CD4-positive, alpha-beta T cell treated with Interleukin-6 at 100 ng/mL for 8 hours (primary cell): ENCODE measurements around the gene CHAT.
"Not testable (repeated sequence)": the region's sequence is repeated elsewhere in the genome, so short reads cannot be mapped to it uniquely, and the experiment has no call there.

ENCODE experiments used
- DNase-seq: peaks from one replicate; pipeline ENCODE4 v3.0.0-alpha.2; 2020; ENCODE audit warnings: mixed read lengths, low spot score

Gene CHAT

DNA sequence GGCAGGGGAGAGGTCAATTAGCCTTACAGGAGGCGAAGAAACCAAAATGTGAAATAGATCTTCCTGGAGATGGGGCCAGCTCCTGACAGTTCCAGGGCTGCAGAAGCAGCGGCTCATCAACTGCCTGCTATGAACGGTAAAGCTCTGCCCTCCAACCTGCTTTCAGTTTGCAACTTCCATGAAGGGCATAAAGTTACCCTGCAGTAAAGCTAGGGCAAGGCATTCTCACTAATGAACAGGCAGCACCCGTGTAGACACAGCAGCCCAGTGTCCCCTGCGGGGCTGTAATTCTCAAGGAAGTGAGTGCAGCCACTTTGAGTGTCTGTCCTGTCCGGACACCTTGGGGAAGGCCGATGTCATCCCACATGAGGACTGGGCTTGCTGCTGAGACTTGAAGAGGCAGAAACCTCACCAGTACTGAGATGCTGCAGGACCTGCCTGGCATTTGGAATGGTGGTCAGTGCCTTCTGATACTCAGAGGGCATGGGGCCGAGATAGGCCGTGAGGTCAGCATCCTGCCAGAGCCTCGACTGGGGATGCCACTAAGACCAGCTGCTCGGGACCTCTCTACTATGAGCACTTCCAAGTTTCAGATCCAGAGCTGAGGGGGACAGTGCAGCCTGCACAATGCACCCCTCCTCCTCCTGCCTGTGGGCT, 39.6 kb downstream of the CHAT start:
- DNase-seq, result no peak

DNA sequence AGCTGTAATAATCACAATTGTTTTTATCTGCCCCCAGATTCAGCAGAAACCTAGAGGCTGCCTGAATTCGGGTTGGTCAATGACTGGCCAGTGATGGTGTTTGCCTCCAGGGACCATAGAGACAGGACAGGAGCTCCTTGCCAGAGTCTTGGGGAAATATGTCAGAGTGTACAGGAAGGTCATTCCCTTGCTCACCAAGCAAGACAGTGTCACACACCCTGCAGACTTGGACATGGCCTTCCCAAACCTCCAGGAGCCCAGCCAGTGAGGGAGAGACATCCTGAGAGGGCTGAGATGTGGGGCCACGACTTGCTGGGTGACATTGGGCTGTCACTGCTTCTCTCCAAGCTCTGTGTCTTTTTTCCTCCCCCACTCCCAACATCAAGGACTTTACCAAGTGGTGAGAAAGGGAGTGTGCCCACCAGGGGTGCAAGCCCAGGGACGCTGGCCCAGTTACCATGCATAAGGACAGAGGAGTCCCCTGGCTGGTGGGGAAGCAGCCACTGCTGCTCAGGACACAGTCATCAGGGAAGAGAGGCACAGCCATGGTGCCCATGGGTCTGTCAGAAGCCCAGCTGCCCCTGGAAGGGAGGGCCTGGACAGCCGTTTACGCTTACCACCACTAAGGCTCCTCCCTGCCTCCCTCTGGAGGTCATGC, 40.3 kb downstream of the CHAT start:
- no peak for DNase-seq

DNA sequence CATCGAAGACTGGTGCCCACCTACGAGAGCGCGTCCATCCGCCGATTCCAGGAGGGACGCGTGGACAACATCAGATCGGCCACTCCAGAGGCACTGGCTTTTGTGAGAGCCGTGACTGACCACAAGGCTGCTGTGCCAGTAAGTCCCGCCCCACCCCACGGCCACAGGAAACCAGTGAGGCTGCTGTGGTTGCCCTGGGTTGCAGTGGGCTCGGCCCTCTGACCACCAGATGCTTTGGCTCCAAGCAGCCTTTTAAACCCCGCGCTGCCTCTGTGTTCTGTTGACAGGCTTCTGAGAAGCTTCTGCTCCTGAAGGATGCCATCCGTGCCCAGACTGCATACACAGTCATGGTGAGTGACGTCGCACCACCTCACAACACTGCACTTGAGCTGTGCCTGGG, 41.3 kb downstream of the CHAT start:
- DNase-seq, result no peak

DNA sequence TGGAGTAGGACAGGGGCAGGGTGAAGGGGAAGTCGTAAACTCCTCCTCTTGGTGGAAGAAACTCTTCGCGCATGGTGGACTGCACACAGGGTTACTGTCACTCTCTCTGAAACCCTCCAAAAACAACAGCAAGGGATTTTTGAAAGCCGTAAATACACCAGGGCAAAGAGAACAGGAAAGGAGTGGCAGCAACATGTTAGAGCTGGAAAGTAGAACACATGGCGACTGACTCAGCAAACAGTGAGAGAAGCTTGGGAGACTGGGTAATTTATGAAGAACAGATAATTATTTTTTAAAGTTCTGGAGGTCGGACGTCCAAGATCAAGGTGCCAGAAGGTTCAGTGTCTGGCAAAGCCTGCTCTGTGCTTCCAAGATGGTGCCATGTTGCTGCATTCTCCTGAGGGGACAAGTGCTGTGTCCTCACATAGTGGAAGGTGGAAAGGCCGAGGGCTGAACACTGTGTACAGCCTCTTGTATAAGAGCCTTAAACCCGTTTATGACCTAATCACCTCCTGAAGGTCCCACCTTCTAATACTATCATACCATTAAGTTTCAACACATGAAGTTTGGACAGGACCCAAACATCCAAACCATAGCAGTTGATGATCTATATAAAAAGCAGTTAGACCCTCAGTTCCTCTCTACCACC, 43.1 kb downstream of the CHAT start:
- no peak for DNase-seq

DNA sequence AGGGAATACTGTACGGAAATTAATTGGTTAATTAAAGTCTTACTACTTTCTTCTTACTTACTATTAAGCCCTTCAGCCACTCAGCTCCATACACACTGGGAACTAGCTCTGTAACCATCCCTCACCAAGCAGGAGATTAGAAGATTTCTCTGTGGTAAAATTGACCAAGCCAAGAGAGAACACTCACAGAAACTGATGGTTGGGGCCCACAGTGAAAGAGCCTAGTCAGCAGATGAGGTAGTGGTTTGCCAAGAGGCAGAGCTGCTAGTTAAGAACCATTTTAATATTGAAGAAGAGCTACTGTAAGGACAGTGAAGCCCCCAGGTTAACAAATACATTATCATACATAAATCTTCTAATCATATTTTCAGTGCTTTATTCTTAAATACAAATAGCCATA, 43.8 kb downstream of the CHAT start:
- no peak for DNase-seq

DNA sequence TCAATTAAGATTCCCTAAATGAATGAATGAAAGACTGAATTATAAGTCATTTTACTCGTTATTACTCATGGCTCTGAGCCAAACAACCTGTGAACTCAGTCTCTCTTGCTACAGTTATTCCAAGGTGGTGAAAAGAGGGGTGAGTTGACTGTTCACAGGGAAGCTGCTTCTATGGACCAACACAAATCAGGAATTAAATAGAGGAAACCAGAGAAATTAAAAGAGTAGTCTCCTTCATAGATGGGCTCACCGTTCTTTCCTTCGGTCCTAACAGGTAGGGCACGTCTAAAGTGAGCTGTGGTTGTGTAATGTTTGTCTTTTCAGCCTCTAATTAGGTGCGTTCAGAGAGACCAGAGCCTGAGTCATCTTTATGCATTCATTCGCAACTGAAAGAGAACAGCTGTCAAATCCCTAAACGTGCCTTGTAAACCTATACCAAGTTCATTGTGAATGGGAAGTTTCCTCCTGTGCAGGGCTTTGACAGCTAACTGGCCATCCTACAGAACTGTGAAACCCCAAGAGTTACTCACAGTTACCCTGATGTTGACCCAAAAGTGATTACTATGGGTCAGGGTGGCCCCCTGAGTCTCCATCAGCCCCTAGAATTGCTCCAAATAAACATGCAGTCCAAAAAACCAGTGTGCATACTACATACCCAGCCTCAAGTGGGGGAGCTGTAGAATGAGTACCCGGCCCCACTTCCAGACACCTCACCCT, 47.5 kb downstream of the CHAT start:
- DNase-seq, result no peak

DNA sequence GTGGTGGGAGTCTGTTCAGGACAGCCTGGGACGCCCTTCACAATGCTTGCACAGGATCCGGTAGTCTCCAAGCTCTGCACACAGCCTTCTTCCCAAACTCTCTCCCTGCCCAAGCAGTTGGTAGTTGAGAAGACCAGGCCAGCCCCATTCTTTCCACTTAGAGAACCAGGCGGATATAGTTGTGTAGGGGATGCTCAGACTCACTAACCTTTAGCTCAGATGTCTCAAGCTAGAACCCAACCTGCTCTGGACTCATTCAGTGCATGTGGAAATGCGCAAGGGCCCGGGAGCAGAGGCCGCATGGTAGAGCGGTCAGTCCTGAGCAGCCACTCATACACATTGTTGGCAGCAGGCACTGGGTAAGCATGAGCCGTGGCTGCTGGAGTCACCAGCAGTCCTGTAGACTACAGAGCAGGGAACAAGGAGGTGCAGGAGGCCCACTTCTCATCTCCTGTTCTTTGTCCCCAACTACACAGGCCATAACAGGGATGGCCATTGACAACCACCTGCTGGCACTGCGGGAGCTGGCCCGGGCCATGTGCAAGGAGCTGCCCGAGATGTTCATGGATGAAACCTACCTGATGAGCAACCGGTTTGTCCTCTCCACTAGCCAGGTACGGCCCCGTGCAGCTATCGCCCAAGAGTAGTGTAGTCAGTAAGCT, 48.5 kb downstream of the CHAT start:
- DNase-seq, result no peak

DNA sequence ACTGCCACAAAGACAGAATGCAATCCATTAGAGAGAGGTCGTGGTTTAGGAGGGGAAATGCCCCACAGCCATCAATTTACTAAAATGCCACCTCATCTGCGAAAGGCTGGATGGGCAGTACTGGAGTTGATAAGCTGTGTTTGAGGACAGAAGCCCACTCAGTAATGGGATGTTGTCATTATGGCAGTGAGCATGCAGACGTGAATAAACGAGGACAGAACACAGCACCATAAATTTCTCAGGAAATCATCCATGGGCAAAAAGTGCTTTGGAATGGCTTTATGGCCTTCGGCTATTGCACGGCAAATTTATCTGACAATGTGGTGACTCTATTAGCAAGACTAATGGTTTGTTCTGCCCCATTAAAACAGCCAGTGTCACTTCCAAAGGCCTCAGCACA, 49.8 kb downstream of the CHAT start:
- no peak for DNase-seq

DNA sequence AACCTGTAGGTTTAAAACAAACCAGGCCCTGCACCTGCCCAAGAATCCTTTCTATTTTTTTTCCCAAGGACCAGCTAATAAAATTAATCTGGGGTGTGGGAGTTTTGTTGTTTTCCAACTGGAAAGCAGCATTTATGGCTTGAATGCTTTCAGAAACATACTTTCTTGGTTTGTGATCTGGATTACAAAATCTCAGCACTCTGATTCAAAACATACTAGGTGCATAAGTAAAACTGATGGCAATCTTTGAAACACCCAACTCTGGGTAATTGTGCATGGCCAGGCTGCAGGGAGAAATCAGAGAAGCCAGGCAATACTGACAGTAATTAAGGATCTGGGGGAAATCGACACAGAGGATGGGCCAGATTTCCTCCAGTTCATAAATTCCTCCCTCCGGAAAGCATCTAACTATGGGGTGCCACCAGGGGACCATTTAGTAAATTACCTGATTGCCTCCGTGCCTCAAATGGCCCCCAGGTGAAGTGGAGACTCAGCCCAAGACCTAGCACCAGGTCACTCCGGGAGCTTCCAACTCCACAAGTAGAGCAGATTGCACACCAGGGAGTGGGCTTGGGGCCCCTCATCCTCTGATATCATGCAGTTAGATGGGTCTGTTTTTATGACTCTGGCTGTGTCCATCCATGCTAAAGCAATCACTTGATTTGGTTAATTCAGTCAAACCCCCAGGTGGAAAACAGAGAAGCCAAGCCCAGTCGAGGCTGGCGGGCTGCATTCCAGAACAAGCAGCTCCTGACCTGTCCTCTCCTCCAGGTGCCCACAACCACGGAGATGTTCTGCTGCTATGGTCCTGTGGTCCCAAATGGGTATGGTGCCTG, 50.4 kb downstream of the CHAT start:
- no peak for DNase-seq

DNA sequence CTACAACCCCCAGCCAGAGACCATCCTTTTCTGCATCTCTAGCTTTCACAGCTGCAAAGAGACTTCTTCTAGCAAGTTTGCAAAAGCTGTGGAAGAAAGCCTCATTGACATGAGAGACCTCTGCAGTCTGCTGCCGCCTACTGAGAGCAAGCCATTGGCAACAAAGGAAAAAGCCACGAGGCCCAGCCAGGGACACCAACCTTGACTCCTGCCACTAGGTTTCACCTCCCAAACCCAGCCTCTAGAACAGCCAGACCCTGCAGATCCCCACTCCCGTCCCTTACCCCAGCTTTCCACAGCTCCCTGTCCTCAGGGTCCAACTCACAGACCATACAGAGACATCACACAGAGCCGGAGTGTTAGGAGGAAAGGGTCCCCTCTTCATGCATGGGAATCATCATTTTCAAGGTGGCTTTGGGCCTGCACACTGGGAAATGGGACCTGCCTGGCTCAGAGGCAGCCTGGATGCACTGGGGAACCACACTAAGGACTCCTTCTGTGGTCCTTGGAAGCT, 51.1 kb downstream of the CHAT start:
- no peak for DNase-seq

DNA sequence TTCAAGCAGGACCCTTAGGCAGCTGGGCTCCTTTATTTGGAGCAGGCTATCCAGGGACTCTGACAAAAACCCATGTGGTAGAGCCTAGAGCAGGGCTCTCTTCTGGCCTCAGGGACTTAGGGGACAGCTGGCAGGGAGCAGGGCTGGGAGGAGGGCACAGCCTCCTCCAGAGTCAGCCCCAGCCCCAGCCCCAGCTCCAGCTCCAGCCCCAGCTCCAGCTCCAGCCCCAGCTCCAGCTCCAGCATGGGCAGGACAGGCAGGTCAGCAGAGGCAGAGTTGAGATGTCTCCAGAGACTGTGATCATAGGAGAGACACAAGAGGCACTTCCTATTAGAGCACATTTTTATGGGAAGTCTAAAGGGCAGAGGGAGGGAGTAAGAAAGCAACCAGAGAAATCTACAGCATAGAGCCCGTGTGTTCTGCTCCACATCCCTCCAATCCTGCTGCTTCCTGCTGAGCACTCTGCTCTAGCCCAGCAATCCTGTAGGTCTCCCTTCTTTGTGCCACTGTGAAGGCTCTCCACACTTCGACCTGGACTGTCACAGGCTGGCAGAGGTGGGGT, 52.3 kb downstream of the CHAT start:
- DNase-seq, result no peak

DNA sequence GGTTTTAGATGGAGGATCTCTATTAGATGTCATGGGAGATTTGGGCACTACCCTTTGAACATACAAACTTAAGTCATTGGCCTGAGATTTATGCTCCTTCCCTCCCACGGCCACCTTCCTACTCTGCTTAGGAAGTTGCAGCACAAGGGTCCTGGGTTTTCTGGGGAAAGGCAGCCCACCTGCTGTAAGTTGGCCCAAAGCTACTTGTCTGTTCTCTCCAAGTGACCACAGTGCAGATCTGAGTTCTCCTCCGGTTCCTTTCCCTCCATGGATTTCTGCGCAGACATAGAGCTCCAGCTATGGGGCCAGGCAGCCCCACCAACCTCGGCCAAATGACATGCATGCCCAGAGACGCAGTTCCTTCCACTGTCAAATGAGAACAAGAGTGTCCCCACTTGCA, 52.8 kb downstream of the CHAT start:
- no peak for DNase-seq

DNA sequence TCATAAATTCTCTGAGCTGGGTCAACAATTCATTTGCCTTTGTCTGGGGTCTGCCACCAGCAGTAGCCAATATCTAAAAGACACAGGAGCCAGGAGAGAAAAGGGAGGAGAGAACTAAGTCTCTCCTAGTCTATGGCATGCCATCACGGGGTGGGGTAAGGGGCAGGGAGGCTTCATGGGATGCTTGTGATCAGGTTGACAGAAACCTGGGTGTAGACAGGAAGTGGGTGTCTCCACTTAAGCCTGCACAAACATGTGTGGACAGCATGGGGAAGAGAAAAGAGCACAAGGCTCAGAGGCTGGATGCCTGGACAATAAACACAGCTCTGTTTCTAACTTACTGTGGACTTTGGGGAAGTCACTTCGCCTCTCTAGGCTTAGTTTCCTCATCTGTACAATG, 54.2 kb downstream of the CHAT start:
- DNase-seq, result no peak

DNA sequence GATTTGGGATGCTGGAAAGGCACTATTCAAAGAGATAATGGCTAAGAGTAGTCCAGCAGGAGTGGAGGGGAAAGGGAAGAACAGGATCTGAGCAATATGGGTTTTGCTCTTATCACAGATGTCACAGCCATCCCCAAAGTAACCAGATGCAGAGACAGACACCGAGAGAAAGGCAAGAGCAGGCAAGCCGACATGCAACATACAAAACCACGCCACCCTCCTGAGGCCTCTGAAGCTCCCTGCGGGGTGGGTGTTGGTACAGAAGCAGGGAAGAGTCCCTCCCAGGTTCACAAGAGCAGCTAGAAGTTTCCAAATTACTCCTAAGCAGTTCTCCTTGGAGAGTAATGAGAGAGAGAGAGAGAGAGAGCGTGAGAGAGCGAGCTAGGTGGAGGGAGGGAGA, 54.8 kb downstream of the CHAT start:
- no peak for DNase-seq

DNA sequence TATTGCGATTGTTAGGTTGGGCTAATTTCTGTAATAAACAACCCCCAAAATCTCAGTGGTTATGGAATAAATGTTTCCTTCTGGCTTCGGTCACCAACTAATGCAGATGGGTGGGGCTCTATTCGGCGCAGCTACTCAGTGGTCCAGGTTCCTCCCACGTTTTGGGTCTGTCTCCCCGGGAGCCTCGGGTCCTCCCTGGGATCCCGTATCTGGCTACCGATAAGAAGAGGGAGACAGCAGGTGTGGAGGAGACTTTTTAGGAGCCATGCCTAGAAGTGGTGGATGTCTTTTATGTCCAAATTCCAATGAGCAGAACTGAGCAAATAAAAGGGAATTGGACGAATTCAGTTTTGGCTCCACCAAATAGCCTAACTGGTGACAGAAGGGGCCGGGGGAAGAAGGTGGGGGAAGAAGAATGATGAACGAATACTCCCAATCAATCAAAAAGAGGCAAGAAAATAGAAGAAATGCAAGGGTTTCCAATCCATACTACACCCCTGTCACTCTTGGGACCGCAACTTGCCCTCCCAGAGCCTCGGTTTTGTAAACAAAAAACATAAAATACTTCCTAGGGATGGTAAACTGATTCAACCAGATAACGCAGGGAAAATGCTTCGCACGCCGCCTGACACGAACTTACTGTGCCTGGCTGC, 65.1 kb downstream of the CHAT start:
- no peak for DNase-seq

DNA sequence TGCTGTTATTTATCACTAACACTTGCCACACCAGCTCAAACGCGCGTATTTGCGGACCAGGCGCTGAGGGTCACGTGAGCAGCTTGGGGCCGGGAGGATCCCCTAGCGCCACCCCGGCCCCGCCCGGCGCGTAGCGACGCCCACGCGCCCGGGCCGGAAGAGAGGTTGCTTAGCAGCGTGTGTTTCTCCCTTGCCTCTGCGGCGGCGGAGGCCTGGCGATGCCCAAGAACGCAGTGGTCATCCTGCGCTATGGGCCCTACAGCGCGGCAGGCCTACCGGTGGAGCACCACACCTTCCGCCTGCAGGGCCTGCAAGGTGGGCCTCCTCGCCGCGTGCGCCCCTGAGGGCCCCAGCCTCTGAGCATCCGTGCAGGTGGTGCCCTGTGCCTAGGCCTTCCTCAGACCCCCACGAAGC, 65.7 kb downstream of the CHAT start, which contains the start of gene C10orf53:
TSS of gene C10orf53 (plus strand) at position 172 of the 414 bp plus-strand sequence. CDS start at position 219, 47 bp downstream.
- DNase-seq, result no peak

DNA sequence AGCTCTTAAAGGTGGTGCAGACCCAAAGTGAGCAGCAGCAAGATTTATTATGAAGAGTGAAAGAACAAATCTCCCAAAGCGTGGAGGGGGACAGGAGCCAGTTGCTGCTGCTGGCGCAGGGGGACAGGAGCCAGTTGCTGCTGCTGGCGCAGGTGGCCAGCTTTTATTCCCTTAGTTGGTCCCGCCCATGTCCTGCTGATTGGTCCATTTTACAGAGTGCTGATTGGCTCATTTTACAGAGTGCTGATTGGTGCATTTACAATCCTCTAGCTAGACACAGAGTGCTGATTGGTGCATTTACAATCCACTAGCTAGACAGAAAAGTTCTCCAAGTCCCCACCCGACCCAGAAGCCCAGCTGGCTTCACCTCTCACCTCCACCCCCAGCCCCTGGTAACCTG, 68.6 kb downstream of the CHAT start:
- not testable (repeated sequence) for DNase-seq

DNA sequence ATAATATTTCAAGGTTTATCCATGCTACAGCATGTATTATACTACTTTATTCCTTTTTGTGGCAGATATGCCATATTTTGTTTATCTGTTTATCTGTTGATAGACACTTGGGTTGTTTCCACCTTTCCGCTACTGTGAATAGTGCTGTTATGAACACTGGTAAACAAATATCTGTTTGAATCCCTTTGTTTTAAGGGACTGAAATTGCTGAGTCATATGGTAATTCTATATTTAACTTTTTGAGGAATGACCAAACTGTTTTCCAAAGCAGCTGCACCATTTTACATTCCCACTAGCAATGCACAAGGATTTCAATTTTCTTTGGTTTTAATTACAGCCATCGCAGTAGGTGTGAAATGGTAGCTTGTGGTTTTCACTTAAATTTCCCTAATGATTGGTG, 69.0 kb downstream of the CHAT start:
- DNase-seq, result no peak

DNA sequence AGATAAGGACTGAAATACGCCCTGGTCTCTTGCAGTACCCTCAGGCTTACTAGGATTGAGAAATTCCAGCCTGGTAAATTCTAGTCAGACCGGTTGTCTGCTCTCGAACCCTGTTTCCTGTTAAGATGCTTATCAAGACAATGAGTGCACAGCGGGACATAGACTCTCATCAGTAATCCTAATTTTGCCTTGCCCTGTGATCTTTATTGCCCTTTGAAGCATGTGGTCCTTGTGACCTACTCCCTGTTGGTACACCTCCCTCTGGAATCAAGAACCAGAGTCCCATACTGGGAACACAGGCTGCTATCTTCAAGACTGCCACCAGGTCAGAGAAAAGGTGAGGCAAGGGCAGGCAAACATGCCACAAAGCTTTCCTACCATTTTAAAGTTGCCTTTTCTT, 72.8 kb downstream of the CHAT start:
- no peak for DNase-seq

DNA sequence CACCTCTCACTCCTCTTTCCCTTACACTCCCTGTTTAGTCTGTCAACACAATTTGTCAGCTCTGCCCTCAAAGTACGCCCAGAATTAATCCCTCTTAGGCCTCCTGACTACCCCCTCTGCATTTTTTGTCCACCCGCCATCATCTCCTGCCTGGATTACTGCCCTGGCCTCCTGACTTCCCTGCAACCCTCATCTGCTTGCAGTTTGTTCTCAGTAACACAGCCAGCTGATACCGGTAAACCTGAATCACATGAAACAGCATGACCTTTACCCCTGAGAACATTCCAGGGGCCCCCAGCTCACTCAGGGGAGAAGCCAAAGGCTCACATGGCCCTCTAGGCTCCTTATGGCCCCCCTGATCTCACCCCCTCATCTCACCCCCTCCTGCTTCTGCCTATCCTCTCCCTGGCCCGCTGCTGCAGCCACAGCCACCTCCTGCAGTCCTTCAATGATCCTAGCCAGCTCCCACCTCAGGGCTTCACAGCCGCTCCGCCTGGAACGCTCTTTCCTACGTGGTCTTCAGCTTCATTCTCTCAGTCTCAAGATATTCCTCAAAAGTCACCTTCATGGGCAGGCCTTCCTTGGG, 74.5 kb downstream of the CHAT start:
- DNase-seq, result no peak
